HEK293 (cell line): ENCODE measurements around the gene TNS3.

ENCODE experiments used
- BCL11A ChIP-seq: fragments of 450-650 bp; formaldehyde crosslinking; IDR thresholded peaks from 2 replicates; pipeline ENCODE4 v1.5.1; 2016; ENCODE audit warnings: low read depth, missing biosample characterization, missing genetic modification characterization
- CTCF ChIP-seq: fragments of 450-650 bp; formaldehyde crosslinking; IDR thresholded peaks from 2 replicates; pipeline ENCODE4 v1.5.1; 2016; ENCODE audit warnings: missing biosample characterization, missing genetic modification characterization
- GLIS1 ChIP-seq: fragments of 450-650 bp; formaldehyde crosslinking; IDR thresholded peaks from 2 replicates; pipeline ENCODE4 v1.5.1; 2016; ENCODE audit warnings: missing biosample characterization, missing genetic modification characterization
- KLF8 ChIP-seq: fragments of 450-650 bp; formaldehyde crosslinking; IDR thresholded peaks from 2 replicates; pipeline ENCODE4 v1.5.1; 2016; ENCODE audit warnings: missing biosample characterization, missing genetic modification characterization
- MYNN ChIP-seq: fragments of 450-650 bp; formaldehyde crosslinking; IDR thresholded peaks from 2 replicates; pipeline ENCODE4 v1.5.1; 2016; ENCODE audit warnings: missing biosample characterization, missing genetic modification characterization, borderline replicate concordance
- MZF1 ChIP-seq: fragments of 450-650 bp; formaldehyde crosslinking; IDR thresholded peaks from 2 replicates; pipeline ENCODE4 v1.5.1; 2017; ENCODE audit warnings: missing biosample characterization, missing genetic modification characterization, borderline replicate concordance
- PBX3 ChIP-seq: sonication (generic); formaldehyde crosslinking; IDR thresholded peaks from 2 replicates; pipeline ENCODE4 v1.8.1; 2022; ENCODE audit warnings: mild to moderate bottlenecking, moderate library complexity, missing genetic modification reagents
- PRDM1 ChIP-seq: fragments of 450-650 bp; formaldehyde crosslinking; IDR thresholded peaks from 2 replicates; pipeline ENCODE4; 2016; ENCODE audit warnings: missing biosample characterization, missing genetic modification characterization
- PRDM6 ChIP-seq: fragments of 450-650 bp; formaldehyde crosslinking; IDR thresholded peaks from 2 replicates; pipeline ENCODE4 v1.5.1; 2017; ENCODE audit warnings: missing biosample characterization, missing genetic modification characterization
- WT1 ChIP-seq: fragments of 450-650 bp; formaldehyde crosslinking; IDR thresholded peaks from 2 replicates; pipeline ENCODE4 v1.5.1; 2016; ENCODE audit warnings: missing biosample characterization, missing genetic modification characterization
- ZBTB26 ChIP-seq: fragments of 450-650 bp; formaldehyde crosslinking; optimal IDR thresholded peaks from 2 replicates; pipeline ENCODE3; 2016; ENCODE audit warnings: missing biosample characterization, mild to moderate bottlenecking, missing genetic modification characterization
- ZEB2 ChIP-seq: fragments of 450-650 bp; formaldehyde crosslinking; IDR thresholded peaks from 2 replicates; pipeline ENCODE4 v1.5.1; 2016; ENCODE audit warnings: missing biosample characterization, missing genetic modification characterization
- ZFP41 ChIP-seq: fragments of 450-650 bp; formaldehyde crosslinking; IDR thresholded peaks from 2 replicates; pipeline ENCODE4 v1.5.1; 2016; ENCODE audit warnings: missing biosample characterization, missing genetic modification characterization, borderline replicate concordance
- ZNF140 ChIP-seq: fragments of 450-650 bp; formaldehyde crosslinking; IDR thresholded peaks from 2 replicates; pipeline ENCODE4 v1.5.1; 2016; ENCODE audit warnings: missing biosample characterization, missing genetic modification characterization
- ZNF18 ChIP-seq: fragments of 450-650 bp; formaldehyde crosslinking; IDR thresholded peaks from 2 replicates; pipeline ENCODE4 v1.5.1; 2016; ENCODE audit warnings: missing biosample characterization, missing genetic modification characterization
- ZNF19 ChIP-seq: fragments of 450-650 bp; formaldehyde crosslinking; IDR thresholded peaks from 2 replicates; pipeline ENCODE4; 2016; ENCODE audit warnings: missing biosample characterization, missing genetic modification characterization, low read depth
- ZNF248 ChIP-seq: fragments of 450-650 bp; formaldehyde crosslinking; IDR thresholded peaks from 2 replicates; pipeline ENCODE4 v1.5.1; 2017; ENCODE audit warnings: missing biosample characterization, missing genetic modification characterization
- ZNF341 ChIP-seq: fragments of 450-650 bp; formaldehyde crosslinking; IDR thresholded peaks from 2 replicates; pipeline ENCODE4; 2016; ENCODE audit warnings: low read depth, missing biosample characterization, missing genetic modification characterization
- ZNF394 ChIP-seq: fragments of 450-650 bp; formaldehyde crosslinking; IDR thresholded peaks from 2 replicates; pipeline ENCODE4 v1.5.1; 2016; ENCODE audit warnings: missing biosample characterization, missing genetic modification characterization, mild to moderate bottlenecking, moderate library complexity, borderline replicate concordance
- ZNF433 ChIP-seq: fragments of 450-650 bp; formaldehyde crosslinking; IDR thresholded peaks from 2 replicates; pipeline ENCODE4 v1.5.1; 2016; ENCODE audit warnings: missing biosample characterization, missing genetic modification characterization, low read depth
- ZNF501 ChIP-seq: fragments of 450-650 bp; formaldehyde crosslinking; IDR thresholded peaks from 2 replicates; pipeline ENCODE4 v1.5.1; 2016; ENCODE audit warnings: missing biosample characterization, missing genetic modification characterization
- ZNF76 ChIP-seq: fragments of 450-650 bp; formaldehyde crosslinking; IDR thresholded peaks from 2 replicates; pipeline ENCODE4; 2016; ENCODE audit warnings: low read depth, missing biosample characterization, missing genetic modification characterization, borderline replicate concordance
- ZNF837 ChIP-seq: fragments of 450-650 bp; formaldehyde crosslinking; IDR thresholded peaks from 2 replicates; pipeline ENCODE4 v1.5.1; 2016; ENCODE audit warnings: missing biosample characterization, missing genetic modification characterization
- ZSCAN16 ChIP-seq: fragments of 450-650 bp; formaldehyde crosslinking; IDR thresholded peaks from 2 replicates; pipeline ENCODE4 v1.5.1; 2016; ENCODE audit warnings: missing biosample characterization, missing genetic modification characterization

TNS3 gene

GRCh38 chr7:47482013-47482875 lies 99.7 kb downstream of the TNS3 start (continued):
- TF ChIP-seq MZF1 (tag by site-specific recombination) (no peak), ZNF433 (tag by site-specific recombination) (no peak), ZSCAN16 (tag by site-specific recombination) (no peak), PRDM6 (tag by site-specific recombination) (no peak), ZBTB26 (tag by site-specific recombination) (no peak), KLF8 (no peak), PBX3 (CRISPR knock-in tag) (no peak), ZNF248 (tag by site-specific recombination) (no peak), CTCF (tag by site-specific recombination) (no peak), WT1 (tag by site-specific recombination) (no peak), ZNF394 (tag by site-specific recombination) (no peak), ZFP41 (tag by site-specific recombination) (no peak), ZNF76 (tag by site-specific recombination) (no peak), GLIS1 (tag by site-specific recombination) (no peak), ZNF140 (tag by site-specific recombination) (no peak), ZNF501 (tag by site-specific recombination) (no peak), ZNF341 (tag by site-specific recombination) (no peak), PRDM1 (tag by site-specific recombination) (no peak), ZNF18 (tag by site-specific recombination) (no peak), BCL11A (tag by site-specific recombination) (no peak), ZNF19 (tag by site-specific recombination) (no peak), ZEB2 (tag by site-specific recombination) (0 out of 2 replicates have a peak, but pooled peaks have one; percentile 17), MYNN (tag by site-specific recombination) (no peak), ZNF837 (tag by site-specific recombination) (no peak)
